Calu3 (cell line): Measurements from ENCODE around the gene BANK1. TPM values are rescaled to one million over a fixed set of nuclear protein-coding genes. Genes with fewer than 3 reads are reported as not detected.

Experiments
- BruUV-seq: library from RNA; stranded (reverse); fragments of 400-500 nt; replicated peaks from 2 replicates; lab custom pipeline; 2021; lab: Mats Ljungman, UMichigan
- CTCF ChIA-PET: fragments of 300-600 bp; sonication (Branson Sonifier 250); formaldehyde crosslinking; loops from one replicate; lab custom pipeline; 2022; ENCODE audit warnings: antibody characterized with exemption; lab: Charles Lee
- DNase-seq: peaks from one replicate; pipeline ENCODE4 v3.0.0; 2022
- H3K27ac Mint-ChIP-seq: one replicate; pipeline ENCODE4 v1.8.0; 2022; ENCODE audit warnings: mixed read lengths; ENCODE audit not compliant: unreplicated experiment
- H3K27me3 Mint-ChIP-seq: one replicate; pipeline ENCODE4 v1.8.0; 2022; ENCODE audit warnings: mixed read lengths; ENCODE audit not compliant: unreplicated experiment
- H3K36me3 Mint-ChIP-seq: one replicate; pipeline ENCODE4 v1.8.0; 2022; ENCODE audit warnings: mild to moderate bottlenecking, moderate library complexity, mixed read lengths; ENCODE audit not compliant: insufficient read depth, unreplicated experiment
- H3K4me1 Mint-ChIP-seq: one replicate; pipeline ENCODE4 v1.8.0; 2022; ENCODE audit warnings: mild to moderate bottlenecking, low read depth, mixed read lengths; ENCODE audit not compliant: unreplicated experiment
- H3K4me3 Mint-ChIP-seq: one replicate; pipeline ENCODE4 v1.8.0; 2022; ENCODE audit warnings: mild to moderate bottlenecking, low read depth, moderate library complexity, mixed read lengths; ENCODE audit not compliant: unreplicated experiment
- H3K9me3 Mint-ChIP-seq: one replicate; pipeline ENCODE4 v1.8.0; 2022; ENCODE audit warnings: low read depth, mixed read lengths; ENCODE audit not compliant: unreplicated experiment
- CTCF ChIP-seq: fragments of 200-600 bp; IDR thresholded peaks from one replicate; pipeline ENCODE4 v1.8.0; 2022; ENCODE audit warnings: antibody characterized with exemption; ENCODE audit not compliant: unreplicated experiment
- intact Hi-C: fragments of 100-400 bp; cut with micrococcal nuclease; formaldehyde crosslinking; loops from one replicate; pipeline ENCODE4 v1.10.0; 2022; ENCODE audit not compliant: unreplicated experiment
- total RNA-seq: library from RNA; stranded (reverse); gene quantifications from 2 replicates; pipeline ENCODE4 v1.2.3, GENCODE V29; 2022

Gene BANK1
- total RNA-seq, 1 experiment from 2014 or later = 6.4 TPM

GRCh38 chr4:102007959-102008425 lies 217.5 kb downstream of the BANK1 start:
- CTCF ChIA-PET = no interaction called here
- Mint-ChIP-seq H3K36me3 (no peaks in the 10 kb centered on the region), H3K27ac (no peak overlapping the region), H3K27me3 (no peaks in the 10 kb centered on the region), H3K9me3 (no peaks in the 10 kb centered on the region), H3K4me1 (no peaks in the 10 kb centered on the region), H3K4me3 (no peak overlapping the region)
- BruUV-seq = no TSS peak
- no peak for DNase-seq
- intact Hi-C loops = no loop called here
- no peak for TF ChIP-seq CTCF

- no TSS peak for BruUV-seq
- DNase-seq = no peak
- no peaks in the 10 kb centered on the region for H3K9me3 Mint-ChIP-seq
- H3K27ac Mint-ChIP-seq = no peak overlapping the region
- intact Hi-C loops = no loop called here
- H3K4me1 Mint-ChIP-seq = no peaks in the 10 kb centered on the region
- H3K4me3 Mint-ChIP-seq = no peak overlapping the region
- H3K36me3 Mint-ChIP-seq = no peaks in the 10 kb centered on the region
- no peak for TF ChIP-seq CTCF
- H3K27me3 Mint-ChIP-seq = no peaks in the 10 kb centered on the region
- CTCF ChIA-PET = interaction anchor here (0.7 kb wide), 1 partner anchor 74 kb away, joined by 3 read pairs; no protein-coding TSS in a partner anchor
These were observed 218.2 kb downstream of the BANK1 start for GRCh38 chr4:102008711-102009110.

- peaks cover 3% of the 10 kb centered on the region for H3K9me3 Mint-ChIP-seq
- H3K4me3 Mint-ChIP-seq = no peak overlapping the region
- no peaks in the 10 kb centered on the region for H3K27me3 Mint-ChIP-seq
- BruUV-seq = no TSS peak
- H3K4me1 Mint-ChIP-seq = no peaks in the 10 kb centered on the region
- CTCF ChIA-PET = no interaction called here
- no peak overlapping the region for H3K27ac Mint-ChIP-seq
- TF ChIP-seq CTCF = no peak
- intact Hi-C loops = no loop called here
- DNase-seq = no peak
- no peaks in the 10 kb centered on the region for H3K36me3 Mint-ChIP-seq
These were observed 231.8 kb downstream of the BANK1 start for GRCh38 chr4:102022343-102022742.

- Mint-ChIP-seq H3K36me3 (no peaks in the 10 kb centered on the region), H3K9me3 (no peaks in the 10 kb centered on the region), H3K4me1 (no peaks in the 10 kb centered on the region), H3K27me3 (no peaks in the 10 kb centered on the region), H3K4me3 (no peak overlapping the region), H3K27ac (no peak overlapping the region)
- no peak for TF ChIP-seq CTCF
- no peak for DNase-seq
- intact Hi-C loops = no loop called here
- BruUV-seq = no TSS peak
- CTCF ChIA-PET = no interaction called here
These were observed 237.4 kb downstream of the BANK1 start for GRCh38 chr4:102027961-102028360.
